HPDE6-E6E7 (cell line): ENCODE measurements around the gene FAM3C.

Source experiments
- DNase-seq: peaks from one replicate; pipeline ENCODE4 v3.0.0; 2011; ENCODE audit warnings: missing footprints; ENCODE audit errors: extremely low spot score

Gene FAM3C

GRCh38 chr7:121410829-121411596, 14.9 kb upstream of the FAM3C start:
- DNase-seq, result no peak

- DNase-seq, result no peak
Measured at GRCh38 chr7:121406944-121407343, 10.8 kb upstream of the FAM3C start.

GRCh38 chr7:121406461-121406860, 10.4 kb upstream of the FAM3C start:
- no peak for DNase-seq

- DNase-seq, result no peak
Measured at GRCh38 chr7:121404348-121404747, 8.2 kb upstream of the FAM3C start.

DNA sequence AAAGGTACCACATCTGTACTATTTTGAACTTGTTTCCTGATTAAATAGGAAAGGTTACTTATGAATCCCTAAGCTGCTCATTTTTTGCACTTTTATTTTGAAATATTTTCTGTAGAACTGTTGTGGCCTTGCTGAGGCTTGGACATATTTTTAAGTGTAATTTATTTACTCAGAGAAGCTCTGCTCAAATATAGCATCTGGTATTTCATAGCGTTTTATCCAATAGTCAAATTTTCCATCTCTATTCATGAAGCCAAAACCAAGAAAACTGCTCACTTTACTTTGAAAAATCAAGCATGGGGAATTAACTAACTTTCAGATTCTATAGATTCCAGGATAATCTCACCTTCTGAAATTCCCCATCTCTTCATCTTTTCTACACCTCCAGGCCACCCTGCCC, 6.6 kb upstream of the FAM3C start:
- no peak for DNase-seq

DNA sequence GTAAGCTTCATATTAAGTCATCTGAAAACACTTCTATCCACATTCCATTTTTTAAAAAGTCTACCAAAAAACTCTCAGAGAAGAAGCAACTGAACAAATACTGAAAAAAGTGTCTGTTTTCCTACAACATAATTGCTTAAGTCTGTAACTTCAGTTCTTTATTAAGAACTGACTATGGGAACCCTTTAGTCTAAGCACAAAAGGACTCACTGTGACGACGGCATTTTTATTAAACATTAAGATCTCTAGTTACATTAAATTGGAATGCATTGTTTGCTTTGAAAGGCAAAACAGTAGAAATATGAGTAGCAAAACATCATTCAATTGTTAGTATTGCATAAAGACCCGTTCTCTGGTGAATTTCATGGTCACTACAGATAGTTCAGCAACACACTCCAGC, 5.8 kb upstream of the FAM3C start:
- DNase-seq, result no peak

- no peak for DNase-seq
Measured at GRCh38 chr7:121398246-121398645, 2.1 kb upstream of the FAM3C start.

GRCh38 chr7:121397822-121398221, 1.7 kb upstream of the FAM3C start:
- no peak for DNase-seq

DNA sequence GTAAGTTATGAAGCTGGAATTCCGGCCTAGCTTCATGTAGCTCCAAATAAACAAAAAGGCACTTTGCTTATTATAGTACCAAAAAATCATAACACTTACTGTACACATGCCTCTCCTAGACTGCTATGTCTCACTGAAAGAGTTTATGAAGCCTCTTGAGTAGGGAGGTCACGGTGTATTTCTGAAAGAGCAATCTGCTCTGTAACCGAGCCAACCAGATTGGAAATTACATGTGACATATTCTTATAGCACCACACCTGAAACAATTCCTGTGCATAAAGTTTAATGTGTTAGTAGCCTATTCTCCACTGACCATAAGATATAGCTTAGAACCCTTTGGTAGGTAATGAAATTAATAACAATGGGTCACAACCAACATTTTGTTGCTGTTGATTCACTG, 1.3 kb upstream of the FAM3C start:
- no peak for DNase-seq

- peak; percentile 6 for DNase-seq
Measured at GRCh38 chr7:121395494-121395960, 581 bp downstream of the FAM3C start.

- no peak for DNase-seq
Measured at GRCh38 chr7:121394709-121395140, 1.4 kb downstream of the FAM3C start.

DNA sequence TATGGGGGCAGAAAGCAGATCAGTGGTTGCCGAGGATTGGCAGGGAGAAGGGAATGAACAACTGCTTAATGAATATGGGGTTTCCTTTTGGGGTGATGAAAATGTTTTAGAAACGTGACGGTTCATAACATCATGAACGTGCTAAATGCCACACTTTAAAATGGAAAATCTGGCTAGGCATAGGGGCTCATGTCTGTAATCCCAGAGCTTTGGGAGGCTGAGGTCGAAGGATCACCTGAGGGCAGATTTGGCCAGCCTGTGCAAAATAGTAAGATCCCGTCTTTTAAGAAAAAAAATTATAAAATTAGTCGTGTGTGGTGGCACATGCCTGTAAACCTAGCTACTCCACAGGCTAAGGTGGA, 3.1 kb downstream of the FAM3C start:
- DNase-seq, result no peak

DNA sequence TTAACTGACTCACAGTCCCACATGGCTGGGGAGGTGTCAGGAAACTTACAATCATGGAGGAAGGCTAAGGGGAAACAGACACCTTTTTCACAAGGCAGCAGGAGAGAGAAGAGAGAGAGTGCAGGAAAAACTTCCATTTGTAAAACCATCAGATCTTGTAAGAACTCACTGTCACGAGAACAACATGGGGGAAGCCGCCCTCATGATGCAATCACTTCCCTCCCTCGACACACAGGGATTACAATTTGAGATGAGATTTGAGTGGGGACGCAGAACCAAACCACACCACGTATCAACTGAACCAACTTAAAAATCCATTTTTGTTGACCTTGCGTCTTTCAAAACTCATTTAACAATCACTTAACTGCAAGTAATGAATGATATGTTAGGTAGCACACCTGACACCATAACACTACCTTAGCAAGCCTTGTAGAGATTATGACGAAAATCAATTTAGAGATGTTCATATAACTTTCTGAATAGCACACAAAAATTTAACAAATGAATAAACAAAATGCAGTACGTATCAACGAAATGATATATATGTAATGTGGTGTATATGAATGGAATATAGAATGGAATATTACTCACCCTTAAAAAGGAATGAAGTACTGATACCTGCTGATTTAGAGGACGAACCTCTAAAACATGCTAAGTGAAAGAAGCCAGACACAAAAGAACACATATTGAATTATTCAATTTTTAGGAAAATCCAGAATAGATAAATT, 3.7 kb downstream of the FAM3C start:
- no peak for DNase-seq

GRCh38 chr7:121391686-121392085, 4.4 kb downstream of the FAM3C start:
- no peak for DNase-seq

DNA sequence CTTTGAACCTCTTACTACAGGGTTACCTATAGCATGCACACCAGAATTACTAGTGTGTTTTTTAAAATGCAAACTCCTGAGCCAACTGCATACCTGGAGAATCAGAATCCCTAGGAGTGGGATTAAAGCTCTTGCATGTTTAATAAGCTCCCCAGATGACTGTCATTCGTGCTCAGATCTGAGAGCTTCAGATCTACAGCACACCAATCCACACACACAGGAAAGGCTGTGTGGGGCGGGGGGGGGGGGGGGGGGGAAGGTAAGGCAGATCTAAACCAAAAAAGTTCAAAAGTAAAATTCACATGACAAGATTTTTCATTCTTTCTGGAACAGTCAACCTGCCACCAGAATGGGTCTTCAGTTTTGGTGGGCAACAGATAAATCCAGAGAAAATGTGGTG, 5.5 kb downstream of the FAM3C start:
- no peak for DNase-seq

DNA sequence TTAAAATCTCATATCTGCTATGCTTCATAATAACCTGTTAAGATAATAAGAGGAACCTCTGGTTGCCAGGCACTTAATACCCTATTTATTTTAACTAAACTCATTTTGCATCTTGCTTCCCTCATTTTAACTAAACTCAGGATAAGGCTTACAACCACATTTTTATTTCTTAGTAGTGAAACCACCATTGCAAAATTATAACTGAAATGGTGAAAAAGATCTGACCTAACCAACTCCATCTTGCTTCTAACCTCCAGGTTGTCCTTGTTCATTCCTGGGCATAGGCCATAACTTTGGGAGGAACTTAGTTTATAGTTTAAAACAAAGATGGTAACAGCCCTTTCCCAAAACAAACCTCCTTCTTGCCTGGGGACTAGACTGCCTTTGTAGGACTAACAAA, 6.0 kb downstream of the FAM3C start:
- no peak for DNase-seq

DNA sequence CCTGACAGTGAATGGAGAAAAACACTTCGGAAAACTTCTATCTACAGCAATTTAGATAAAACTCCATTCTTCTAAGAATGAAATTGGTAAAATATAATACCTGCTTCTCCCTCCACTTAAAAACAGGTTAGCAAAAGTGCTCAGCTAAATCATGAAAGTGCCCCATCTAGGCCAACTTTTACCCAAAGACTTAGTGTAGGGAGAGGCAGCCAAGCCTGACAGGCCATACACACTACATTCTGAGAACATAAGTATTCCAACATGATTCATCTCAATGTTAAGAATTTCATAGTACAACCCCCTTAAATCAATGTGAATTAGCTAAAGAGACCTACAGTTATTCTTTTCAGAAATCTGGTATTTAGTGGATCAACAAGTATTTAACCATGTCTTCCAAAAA, 7.2 kb downstream of the FAM3C start:
- DNase-seq, result no peak

GRCh38 chr7:121385800-121386179, 10.3 kb downstream of the FAM3C start:
- DNase-seq, result no peak

GRCh38 chr7:121385056-121385799, 10.9 kb downstream of the FAM3C start:
- no peak for DNase-seq

- DNase-seq, result no peak
Measured at GRCh38 chr7:121384265-121384664, 11.8 kb downstream of the FAM3C start.

GRCh38 chr7:121383235-121383910, 12.7 kb downstream of the FAM3C start:
- DNase-seq, result no peak

DNA sequence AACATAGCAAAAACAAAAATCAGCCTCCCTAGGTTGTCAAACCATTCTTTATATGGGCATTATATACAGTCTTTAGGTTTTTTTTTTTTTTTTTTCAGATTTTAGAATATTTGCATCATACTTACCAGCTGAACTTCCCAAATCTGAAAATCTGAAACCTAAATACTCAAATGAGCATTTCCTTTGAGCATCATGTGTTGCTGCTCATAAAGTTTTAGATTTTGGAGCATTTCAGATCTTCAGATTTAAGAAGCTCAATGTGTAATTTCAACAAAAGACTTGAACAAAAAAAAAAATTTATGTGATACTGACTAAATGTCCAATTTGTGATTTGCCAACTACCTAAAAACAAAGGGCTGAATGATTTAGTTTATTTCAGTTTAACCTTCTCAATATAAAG, 13.6 kb downstream of the FAM3C start:
- DNase-seq, result no peak
